K562 (cell line): ENCODE data around the gene RAB5B. TPM values are rescaled to one million over a fixed set of nuclear protein-coding genes. Genes with fewer than 3 reads are reported as not detected.

Experiments used
- CLOCK ChIP-seq: fragments of 250-450 bp; sonication (Bioruptor Pico); IDR thresholded peaks from 2 replicates; pipeline ENCODE4 v1.4.0; 2020; ENCODE audit warnings: mild to moderate bottlenecking, moderate library complexity, borderline replicate concordance
- CTCFL ChIP-seq: IDR thresholded peaks from 2 replicates; pipeline ENCODE4 v1.6.1; 2011; ENCODE audit warnings: borderline replicate concordance, low read depth, mild to moderate bottlenecking, moderate library complexity, low read length; ENCODE audit not compliant: insufficient read depth, poor library complexity, severe bottlenecking
- EP400 ChIP-seq: fragments of 450-650 bp; IDR thresholded peaks from 2 replicates; pipeline ENCODE4 v1.6.1; 2017; ENCODE audit warnings: antibody characterized with exemption, mild to moderate bottlenecking, moderate library complexity
- FOXO4 ChIP-seq: fragments of 450-650 bp; formaldehyde crosslinking; IDR thresholded peaks from 2 replicates; pipeline ENCODE4 v1.4.0; 2020; ENCODE audit warnings: mild to moderate bottlenecking, moderate library complexity
- GABPB1 ChIP-seq: sonication (generic); formaldehyde crosslinking; IDR thresholded peaks from 2 replicates; pipeline ENCODE4 v1.8.0; 2022; ENCODE audit warnings: mild to moderate bottlenecking, missing genetic modification reagents
- HDAC3 ChIP-seq: fragments of 450-650 bp; IDR thresholded peaks from 2 replicates; pipeline ENCODE4 v1.6.1; 2018; ENCODE audit warnings: borderline replicate concordance, mild to moderate bottlenecking, moderate library complexity; ENCODE audit not compliant: partially characterized antibody
- NFIC ChIP-seq: fragments of 450-650 bp; IDR thresholded peaks from 2 replicates; pipeline ENCODE4 v1.6.1; 2017; ENCODE audit warnings: mild to moderate bottlenecking, inconsistent platforms
- PURB ChIP-seq: sonication (generic); formaldehyde crosslinking; IDR thresholded peaks from 2 replicates; pipeline ENCODE4 v1.9.0; 2021; ENCODE audit warnings: low read depth, mild to moderate bottlenecking, missing genetic modification reagents
- SIX5 ChIP-seq, 2 experiments: IDR thresholded peaks; 2 replicates each; pipeline ENCODE4 v1.6.1; 2011; ENCODE audit warnings: low read length in 2 of 2, borderline replicate concordance in 1 of 2, low read depth in 1 of 2, mild to moderate bottlenecking in 1 of 2, moderate library complexity in 1 of 2; ENCODE audit not compliant: insufficient read depth in 1 of 2
- SRF ChIP-seq, 2 experiments: fragments of 250-450, 450-650 bp in 1 of 2; sonication (Bioruptor Pico) in 1 of 2; sonication (generic) in 1 of 2; formaldehyde crosslinking; IDR thresholded peaks; 2 replicates each; pipeline versions ENCODE4 v1.5.0 to v1.5.1; 2020 to 2022; ENCODE audit warnings: mild to moderate bottlenecking in 1 of 2, missing genetic modification reagents in 1 of 2
- TAF15 ChIP-seq: fragments of 200-400 bp; formaldehyde crosslinking; IDR thresholded peaks from 2 replicates; pipeline ENCODE4 v1.6.1; 2017; ENCODE audit warnings: mild to moderate bottlenecking, low read depth, low read length, moderate library complexity
- THAP7 ChIP-seq: fragments of 250-450 bp; sonication (Bioruptor Pico); IDR thresholded peaks from 2 replicates; pipeline ENCODE4 v1.5.0; 2021
- ZNF561 ChIP-seq: fragments of 450-650 bp; formaldehyde crosslinking; conservative IDR thresholded peaks from 2 replicates; pipeline ENCODE4 v1.4.0; 2020; ENCODE audit warnings: mild to moderate bottlenecking, moderate library complexity
- ZNF644 ChIP-seq: fragments of 200-800 bp; sonication (Bioruptor generic); IDR thresholded peaks from 2 replicates; pipeline ENCODE4 v1.6.1; 2016; ENCODE audit warnings: low read depth, missing genetic modification characterization, missing compliant biosample characterization
- ZNF764 ChIP-seq: fragments of 250-450 bp; sonication (Bioruptor Pico); IDR thresholded peaks from 2 replicates; pipeline ENCODE4 v1.4.0; 2020; ENCODE audit warnings: low read depth, mild to moderate bottlenecking, moderate library complexity
- polyA plus RNA-seq, 8 experiments: library from polyadenylated mRNA; depleted of rRNA in 4 of 8; stranded (reverse) in 5 of 8; unstranded in 3 of 8; fragments of >200 nt; fragmentation: Nextera tagmentation in 2 of 8; fragmentation: Illumina TruSeq in 1 of 8; extraction: Ambion mirVana in 2 of 8; extraction: Trizol in 1 of 8; gene quantifications; 2 replicates each; pipeline versions ENCODE4 v1.2.1 to v1.2.3, GENCODE V29; 2011 to 2014; ENCODE audit warnings: inconsistent platforms in 1 of 8, missing spikeins in 1 of 8
- total RNA-seq, 7 experiments: library from RNA; depleted of rRNA in 6 of 7; stranded (reverse); fragments of >200 nt in 6 of 7; fragmentation: Illumina TruSeq in 2 of 7; extraction: Trizol in 2 of 7; gene quantifications; 2 replicates each; pipeline versions ENCODE4 v1.2.1 to v1.2.3, GENCODE V29; 2011 to 2021; ENCODE audit warnings: low replicate concordance in 1 of 7
- TF ChIP-seq, protein P1 (sequence below): sonication (generic); formaldehyde crosslinking; IDR thresholded peaks from 2 replicates; pipeline ENCODE4 v1.8.1; 2022; ENCODE audit warnings: missing genetic modification reagents
- TF ChIP-seq, protein P2 (sequence below): sonication (generic); formaldehyde crosslinking; IDR thresholded peaks from 2 replicates; pipeline ENCODE4 v1.9.0; 2022; ENCODE audit warnings: mild to moderate bottlenecking, missing genetic modification reagents

The RAB5B gene
- total and polyA plus RNA-seq, 9 of the 15 experiments (the other 6 are each of a cell fraction or from before 2014, with no cell fraction given): 6.8 to 73.8 (median 25.2) TPM

DNA sequence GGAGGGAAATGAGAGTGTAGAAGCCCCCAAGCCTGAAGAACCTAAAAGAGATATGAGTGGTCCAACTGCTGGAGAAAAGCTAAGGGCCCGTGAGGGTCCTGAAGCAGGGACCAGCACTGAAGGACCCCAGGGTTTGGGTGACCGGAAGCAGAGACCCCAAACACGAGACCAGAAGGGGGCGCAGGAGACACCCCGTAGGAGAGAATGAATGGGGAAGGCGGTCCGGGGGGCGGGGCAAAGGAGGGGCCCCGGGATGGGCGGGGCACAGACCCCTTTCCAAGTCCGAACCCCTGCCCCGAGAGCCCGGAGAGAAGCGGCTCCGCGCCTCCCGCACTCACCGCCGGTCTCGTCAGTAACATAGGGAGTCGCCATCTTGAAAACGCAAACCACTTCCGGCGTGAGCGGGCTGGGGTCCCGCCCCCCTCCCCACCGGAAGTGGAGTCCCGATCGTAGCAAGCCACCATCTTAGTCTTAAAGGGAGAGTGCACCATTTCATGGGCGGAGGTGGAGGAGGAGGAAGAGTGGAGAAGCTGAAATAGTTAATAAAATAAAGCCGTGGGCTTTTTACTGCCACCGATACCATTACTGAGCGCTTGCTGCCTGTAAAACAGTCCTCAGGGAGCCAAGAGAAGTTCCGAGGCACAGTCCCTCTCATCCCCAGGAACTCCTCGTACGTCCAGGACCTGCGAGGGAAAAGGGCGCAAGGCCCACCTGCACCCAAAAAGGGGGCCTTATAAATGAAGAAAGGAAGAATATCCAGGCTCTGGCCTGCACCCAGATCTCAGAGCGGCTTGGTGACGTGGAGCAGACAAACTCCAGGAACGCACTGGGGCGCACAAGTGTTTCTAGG is 46.9 kb upstream of the RAB5B start (continued):
- TF ChIP-seq CLOCK (CRISPR knock-in tag) (no peak), TAF15 (no peak), PURB (CRISPR knock-in tag) (no peak), HDAC3 (peak; percentile 56), ZNF764 (no peak), EP400 (peak; percentile 84), ZNF644 (0 out of 2 replicates have a peak, but pooled peaks have one; percentile 34), NFIC (0 out of 2 replicates have a peak, but pooled peaks have one; percentile 3), SIX5 (IDR thresholded peaks at IDR 0.05; ENCODE audit: borderline replicate concordance in 1 of 2, insufficient read depth in 1 of 2, low read depth in 1 of 2, low read length in 2 of 2) (no peak; a peak in 1 of 4 replicates), FOXO4 (CRISPR knock-in tag) (no peak), CTCFL (peak; percentile 94), GABPB1 (peak; percentile 93), SRF (CRISPR knock-in tag; IDR thresholded peaks at IDR 0.05) (no peak), ZNF561 (CRISPR knock-in tag) (0 out of 2 replicates have a peak, but pooled peaks have one; percentile 13), THAP7 (CRISPR knock-in tag) (no peak)
- TF ChIP-seq, protein P1, sequence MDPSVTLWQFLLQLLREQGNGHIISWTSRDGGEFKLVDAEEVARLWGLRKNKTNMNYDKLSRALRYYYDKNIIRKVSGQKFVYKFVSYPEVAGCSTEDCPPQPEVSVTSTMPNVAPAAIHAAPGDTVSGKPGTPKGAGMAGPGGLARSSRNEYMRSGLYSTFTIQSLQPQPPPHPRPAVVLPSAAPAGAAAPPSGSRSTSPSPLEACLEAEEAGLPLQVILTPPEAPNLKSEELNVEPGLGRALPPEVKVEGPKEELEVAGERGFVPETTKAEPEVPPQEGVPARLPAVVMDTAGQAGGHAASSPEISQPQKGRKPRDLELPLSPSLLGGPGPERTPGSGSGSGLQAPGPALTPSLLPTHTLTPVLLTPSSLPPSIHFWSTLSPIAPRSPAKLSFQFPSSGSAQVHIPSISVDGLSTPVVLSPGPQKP: no peak
- TF ChIP-seq, protein P2, sequence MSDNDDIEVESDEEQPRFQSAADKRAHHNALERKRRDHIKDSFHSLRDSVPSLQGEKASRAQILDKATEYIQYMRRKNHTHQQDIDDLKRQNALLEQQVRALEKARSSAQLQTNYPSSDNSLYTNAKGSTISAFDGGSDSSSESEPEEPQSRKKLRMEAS (CRISPR knock-in tag): peak; percentile 7; the same call in 1 of the 2 replicates
